Measurements from ENCODE around the gene VWCE. TPM values are rescaled to one million over a fixed set of nuclear protein-coding genes. Genes with fewer than 3 reads are reported as not detected.
"Not testable (repeated sequence)": the region's sequence is repeated elsewhere in the genome, so short reads cannot be mapped to it uniquely, and the experiment has no call there.

The VWCE gene
- total and polyA plus RNA-seq, 5 donors from 2014 or later = 0.94 TPM; not detected in 4

GRCh38 chr11:61222692-61223091 is 72.4 kb downstream of the VWCE start:
- H3K4me1 Mint-ChIP-seq; H3K4me1 ChIP-seq (ENCODE audit: control insufficient read depth, insufficient read depth, low read length, poor library complexity, severe bottlenecking); H3K9me3 Mint-ChIP-seq; H3K27me3 ChIP-seq (ENCODE audit: control insufficient read depth, insufficient read depth, low read length); H3K36me3 Mint-ChIP-seq; H3K27ac ChIP-seq (ENCODE audit: insufficient read depth, low read length, poor library complexity, severe bottlenecking); H3K36me3 ChIP-seq (ENCODE audit: control insufficient read depth, insufficient read depth, low read length); H3K4me3 ChIP-seq (ENCODE audit: low read depth, low read length); H3K27me3 Mint-ChIP-seq; ATAC-seq (ENCODE audit: low read depth in 2 of 2); H3K4me3 Mint-ChIP-seq; DNase-seq; H3K9me3 ChIP-seq (ENCODE audit: control insufficient read depth in 2 of 2, low read length in 2 of 2); H3K27ac Mint-ChIP-seq: not testable (repeated sequence)

GRCh38 chr11:61222047-61222446 is 73.1 kb downstream of the VWCE start, which contains the start of gene PGA4:
TSS of gene PGA4 (plus strand) at chr11:61222347. CDS start at chr11:61222401, 54 bp downstream.
- not testable (repeated sequence) for H3K27ac Mint-ChIP-seq; H3K4me1 ChIP-seq (ENCODE audit: control insufficient read depth, insufficient read depth, low read length, poor library complexity, severe bottlenecking); DNase-seq; H3K4me3 Mint-ChIP-seq; H3K27me3 ChIP-seq (ENCODE audit: control insufficient read depth, insufficient read depth, low read length); H3K27ac ChIP-seq (ENCODE audit: insufficient read depth, low read length, poor library complexity, severe bottlenecking); ATAC-seq (ENCODE audit: low read depth in 2 of 2); H3K9me3 ChIP-seq (ENCODE audit: control insufficient read depth in 2 of 2, low read length in 2 of 2); H3K4me1 Mint-ChIP-seq; H3K36me3 ChIP-seq (ENCODE audit: control insufficient read depth, insufficient read depth, low read length); H3K4me3 ChIP-seq (ENCODE audit: low read depth, low read length); H3K9me3 Mint-ChIP-seq; H3K36me3 Mint-ChIP-seq; H3K27me3 Mint-ChIP-seq

GRCh38 chr11:61219016-61219415 is 76.1 kb downstream of the VWCE start:
- H3K36me3 ChIP-seq (ENCODE audit: control insufficient read depth, insufficient read depth, low read length); H3K27me3 Mint-ChIP-seq; ATAC-seq (ENCODE audit: low read depth in 2 of 2); DNase-seq; H3K36me3 Mint-ChIP-seq; H3K27ac ChIP-seq (ENCODE audit: insufficient read depth, low read length, poor library complexity, severe bottlenecking); H3K9me3 Mint-ChIP-seq; H3K4me1 Mint-ChIP-seq; H3K4me3 Mint-ChIP-seq; H3K4me3 ChIP-seq (ENCODE audit: low read depth, low read length); H3K9me3 ChIP-seq (ENCODE audit: control insufficient read depth in 2 of 2, low read length in 2 of 2); H3K27me3 ChIP-seq (ENCODE audit: control insufficient read depth, insufficient read depth, low read length); H3K4me1 ChIP-seq (ENCODE audit: control insufficient read depth, insufficient read depth, low read length, poor library complexity, severe bottlenecking): not testable (repeated sequence)
- peak overlapping the region in 1 of 3 donors; percentile 80 for H3K27ac Mint-ChIP-seq

- not testable (repeated sequence) for H3K36me3 ChIP-seq (ENCODE audit: control insufficient read depth, insufficient read depth, low read length); H3K27me3 ChIP-seq (ENCODE audit: control insufficient read depth, insufficient read depth, low read length); H3K9me3 Mint-ChIP-seq; H3K36me3 Mint-ChIP-seq; ATAC-seq (ENCODE audit: low read depth in 2 of 2); H3K4me3 ChIP-seq (ENCODE audit: low read depth, low read length); H3K27ac Mint-ChIP-seq; H3K9me3 ChIP-seq (ENCODE audit: control insufficient read depth in 2 of 2, low read length in 2 of 2); DNase-seq; H3K4me1 Mint-ChIP-seq; H3K27ac ChIP-seq (ENCODE audit: insufficient read depth, low read length, poor library complexity, severe bottlenecking); H3K4me3 Mint-ChIP-seq; H3K27me3 Mint-ChIP-seq; H3K4me1 ChIP-seq (ENCODE audit: control insufficient read depth, insufficient read depth, low read length, poor library complexity, severe bottlenecking)
These were observed 76.8 kb downstream of the VWCE start for GRCh38 chr11:61218306-61218705.

- not testable (repeated sequence) for H3K4me3 ChIP-seq (ENCODE audit: low read depth, low read length); H3K27me3 Mint-ChIP-seq; H3K9me3 Mint-ChIP-seq; DNase-seq; H3K4me1 ChIP-seq (ENCODE audit: control insufficient read depth, insufficient read depth, low read length, poor library complexity, severe bottlenecking); H3K36me3 ChIP-seq (ENCODE audit: control insufficient read depth, insufficient read depth, low read length); H3K9me3 ChIP-seq (ENCODE audit: control insufficient read depth in 2 of 2, low read length in 2 of 2); H3K27ac Mint-ChIP-seq; H3K4me1 Mint-ChIP-seq; H3K4me3 Mint-ChIP-seq; ATAC-seq (ENCODE audit: low read depth in 2 of 2); H3K36me3 Mint-ChIP-seq; H3K27ac ChIP-seq (ENCODE audit: insufficient read depth, low read length, poor library complexity, severe bottlenecking); H3K27me3 ChIP-seq (ENCODE audit: control insufficient read depth, insufficient read depth, low read length)
These were observed 81.3 kb downstream of the VWCE start for GRCh38 chr11:61213711-61214324.

- not testable (repeated sequence) for H3K27ac Mint-ChIP-seq; H3K4me1 Mint-ChIP-seq; H3K9me3 ChIP-seq (ENCODE audit: control insufficient read depth in 2 of 2, low read length in 2 of 2); H3K9me3 Mint-ChIP-seq; H3K27me3 ChIP-seq (ENCODE audit: control insufficient read depth, insufficient read depth, low read length); H3K4me3 Mint-ChIP-seq; H3K27me3 Mint-ChIP-seq; DNase-seq; H3K4me1 ChIP-seq (ENCODE audit: control insufficient read depth, insufficient read depth, low read length, poor library complexity, severe bottlenecking); ATAC-seq (ENCODE audit: low read depth in 2 of 2); H3K27ac ChIP-seq (ENCODE audit: insufficient read depth, low read length, poor library complexity, severe bottlenecking); H3K4me3 ChIP-seq (ENCODE audit: low read depth, low read length); H3K36me3 Mint-ChIP-seq; H3K36me3 ChIP-seq (ENCODE audit: control insufficient read depth, insufficient read depth, low read length)
These were observed 82.9 kb downstream of the VWCE start for GRCh38 chr11:61212202-61212601.

GRCh38 chr11:61211327-61211952 is 83.7 kb downstream of the VWCE start:
- H3K36me3 Mint-ChIP-seq; H3K9me3 Mint-ChIP-seq; H3K4me3 ChIP-seq (ENCODE audit: low read depth, low read length); H3K36me3 ChIP-seq (ENCODE audit: control insufficient read depth, insufficient read depth, low read length); ATAC-seq (ENCODE audit: low read depth in 2 of 2); H3K9me3 ChIP-seq (ENCODE audit: control insufficient read depth in 2 of 2, low read length in 2 of 2); H3K4me1 Mint-ChIP-seq; H3K4me3 Mint-ChIP-seq; H3K27me3 Mint-ChIP-seq; H3K4me1 ChIP-seq (ENCODE audit: control insufficient read depth, insufficient read depth, low read length, poor library complexity, severe bottlenecking); H3K27ac ChIP-seq (ENCODE audit: insufficient read depth, low read length, poor library complexity, severe bottlenecking); H3K27ac Mint-ChIP-seq; H3K27me3 ChIP-seq (ENCODE audit: control insufficient read depth, insufficient read depth, low read length); DNase-seq: not testable (repeated sequence)

GRCh38 chr11:61210629-61211028 is 84.5 kb downstream of the VWCE start:
- not testable (repeated sequence) for H3K27me3 Mint-ChIP-seq, H3K27ac Mint-ChIP-seq

More at GRCh38 chr11:61210629-61211028, 84.5 kb downstream of the VWCE start:
- not testable (repeated sequence) for H3K9me3 Mint-ChIP-seq; H3K27ac ChIP-seq (ENCODE audit: insufficient read depth, low read length, poor library complexity, severe bottlenecking); H3K27me3 ChIP-seq (ENCODE audit: control insufficient read depth, insufficient read depth, low read length); DNase-seq; H3K4me1 ChIP-seq (ENCODE audit: control insufficient read depth, insufficient read depth, low read length, poor library complexity, severe bottlenecking); H3K4me1 Mint-ChIP-seq; ATAC-seq (ENCODE audit: low read depth in 2 of 2); H3K4me3 Mint-ChIP-seq; H3K36me3 ChIP-seq (ENCODE audit: control insufficient read depth, insufficient read depth, low read length); H3K36me3 Mint-ChIP-seq; H3K9me3 ChIP-seq (ENCODE audit: control insufficient read depth in 2 of 2, low read length in 2 of 2); H3K4me3 ChIP-seq (ENCODE audit: low read depth, low read length)
